Adrenal gland (tissue), 12 donors: ENCODE measurements around the gene ALOX15B. TPM values are rescaled to one million over a fixed set of nuclear protein-coding genes. Genes with fewer than 3 reads are reported as not detected.

Experiments used
- DNase-seq, 7 donors: peaks; one replicate each; pipeline ENCODE4 v3.0.0-alpha.2; 2019 to 2020
- H3K27ac ChIP-seq, 5 donors: fragments of 200-600 bp; sonication (generic) in 4 of 5; 1 replicate in 3 of 5; 2 replicates in 2 of 5; pipeline versions ENCODE4 v1.5.1 to v1.8.0; 2016 to 2020; ENCODE audit warnings: mild to moderate bottlenecking in 1 of 5
- H3K27me3 ChIP-seq: fragments of 200-600 bp; 2 replicates; pipeline ENCODE4 v1.8.0; 2021
- H3K36me3 ChIP-seq, 2 donors: fragments of 200-600 bp; replicated peaks in 1 of 2; 1 replicate in 1 of 2; 2 replicates in 1 of 2; pipeline versions ENCODE4 v1.5.1 to v1.8.0; 2018 to 2022
- H3K4me1 ChIP-seq, 2 donors: fragments of 200-600 bp; replicated peaks in 1 of 2; 1 replicate in 1 of 2; 2 replicates in 1 of 2; pipeline versions ENCODE4 v1.5.1 to v1.8.0; 2018 to 2021
- H3K4me3 ChIP-seq, 4 donors: fragments of 200-600 bp; sonication (generic) in 3 of 4; one replicate each; pipeline ENCODE4 v1.5.1; 2016 to 2018
- H3K9me3 ChIP-seq, 3 donors: fragments of 200-600 bp; sonication (generic) in 1 of 3; replicated peaks in 1 of 3; 1 replicate in 2 of 3; 2 replicates in 1 of 3; pipeline versions ENCODE4 v1.5.1 to v1.8.0; 2016 to 2021
- POLR2A ChIP-seq, 2 donors: fragments of 450-650 bp; IDR thresholded peaks; one replicate each; pipeline ENCODE4 v1.6.1; 2017; ENCODE audit warnings: antibody characterized with exemption in 2 of 2, mild to moderate bottlenecking in 2 of 2, moderate library complexity in 1 of 2
- WGBS, 4 donors: extraction: QIAGEN DNeasy Blood & Tissue Kit in 2 of 4; methylation state at CpG; one replicate each; pipeline versions ENCODE4 v1.1.5 to v1.1.7; 2013 to 2017; 5-methylcytosine and 5-hydroxymethylcytosine counted together
- intact Hi-C, 2 donors: fragments of 100-400 bp; cut with DNase I; formaldehyde crosslinking; loops; one replicate each; pipeline versions ENCODE4 v1.14.1 to v1.15.0; 2022 to 2023
- polyA plus RNA-seq, 3 donors: library from polyadenylated mRNA; stranded (reverse); fragments of 200-250 nt in 2 of 3; fragments of 350-450 nt in 1 of 3; fragmentation: Illumina TruSeq in 1 of 3; extraction: RNeasy Lipid Tissue Mini Kit (QIAGEN cat#74804) in 1 of 3; gene quantifications; one replicate each; pipeline ENCODE4 v1.2.3, GENCODE V29; 2013 to 2014
- total RNA-seq, 9 donors: library from RNA; depleted of rRNA in 4 of 9; stranded (reverse); fragments of >200 nt in 4 of 9; fragments of 120-200 nt in 1 of 9; fragmentation: NEBNext Ultra II Directional in 1 of 9; extraction: Animal tissue kit (Norgen Biotek cat#: 25700) in 1 of 9; gene quantifications; one replicate each; pipeline versions ENCODE4 v1.1.0 to v1.2.4, GENCODE V29; 2013 to 2023
- TF ChIP-seq, protein P1 (sequence below), 6 experiments: fragments of 450-650 bp in 4 of 6; fragments of 200-600 bp in 2 of 6; sonication (generic) in 1 of 6; IDR thresholded peaks; 1 replicate in 5 of 6; 2 replicates in 1 of 6; pipeline versions ENCODE4 v1.5.1 to v1.8.0; 2016 to 2021; ENCODE audit warnings: antibody characterized with exemption in 6 of 6, mild to moderate bottlenecking in 2 of 6, moderate library complexity in 1 of 6
- donor health status: healthy with polysubstance abuse.
- donor health status: Bipolar disorder and iron deficiency.
- donor health status: DM: yes; HTN: yes; CAD: no.
- donor health status: DM: no; HTN: no; CAD: no.
- donor health status: DM: no; HTN: no; CAD: no.
- donor health status: DM: yes; HTN: yes; CAD: no.

Gene ALOX15B
- total and polyA plus RNA-seq, 12 donors, result 1.1 to 9.8 (median 3.9) TPM; not detected in 1

DNA sequence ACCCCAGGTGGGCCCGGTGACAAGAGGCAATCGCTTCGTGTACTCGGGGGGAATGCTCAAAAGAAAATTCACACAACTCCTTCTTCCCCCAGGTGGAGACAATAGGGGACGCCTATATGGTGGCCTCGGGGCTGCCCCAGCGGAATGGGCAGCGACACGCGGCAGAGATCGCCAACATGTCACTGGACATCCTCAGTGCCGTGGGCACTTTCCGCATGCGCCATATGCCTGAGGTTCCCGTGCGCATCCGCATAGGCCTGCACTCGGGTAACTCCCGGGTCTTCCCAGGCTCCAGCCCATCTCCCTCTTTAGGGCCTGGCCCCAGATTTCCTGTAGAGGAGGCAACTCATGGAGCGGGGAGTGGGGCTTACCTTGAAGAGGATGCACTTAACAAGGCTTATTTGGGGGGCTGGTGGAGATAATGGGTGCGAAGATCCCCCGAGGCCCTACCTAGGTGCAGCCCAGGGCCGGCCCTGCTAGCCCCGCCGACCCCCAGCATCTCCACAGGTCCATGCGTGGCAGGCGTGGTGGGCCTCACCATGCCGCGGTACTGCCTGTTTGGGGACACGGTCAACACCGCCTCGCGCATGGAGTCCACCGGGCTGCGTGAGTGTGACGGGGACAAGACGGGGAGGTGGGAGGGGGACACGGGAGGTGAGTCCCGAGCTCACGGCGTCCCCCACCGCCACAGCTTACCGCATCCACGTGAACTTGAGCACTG is 23.5 kb upstream of the ALOX15B start:
- 59 to 81% (median 66%) methylated on average over 18 to 44 of the region's 44 CpGs for WGBS, 4 donors
- DNase-seq, result no peak
- H3K36me3 ChIP-seq, result no peaks in the 10 kb centered on the region
- peak overlapping the region in 1 of 4 donors; percentile 27 for H3K4me3 ChIP-seq
- H3K4me1 ChIP-seq, result peaks cover 12 to 16% of the 10 kb centered on the region in 2 donors
- no peak for TF ChIP-seq POLR2A (IDR thresholded peaks at IDR 0.05)
- TF ChIP-seq, protein P1, sequence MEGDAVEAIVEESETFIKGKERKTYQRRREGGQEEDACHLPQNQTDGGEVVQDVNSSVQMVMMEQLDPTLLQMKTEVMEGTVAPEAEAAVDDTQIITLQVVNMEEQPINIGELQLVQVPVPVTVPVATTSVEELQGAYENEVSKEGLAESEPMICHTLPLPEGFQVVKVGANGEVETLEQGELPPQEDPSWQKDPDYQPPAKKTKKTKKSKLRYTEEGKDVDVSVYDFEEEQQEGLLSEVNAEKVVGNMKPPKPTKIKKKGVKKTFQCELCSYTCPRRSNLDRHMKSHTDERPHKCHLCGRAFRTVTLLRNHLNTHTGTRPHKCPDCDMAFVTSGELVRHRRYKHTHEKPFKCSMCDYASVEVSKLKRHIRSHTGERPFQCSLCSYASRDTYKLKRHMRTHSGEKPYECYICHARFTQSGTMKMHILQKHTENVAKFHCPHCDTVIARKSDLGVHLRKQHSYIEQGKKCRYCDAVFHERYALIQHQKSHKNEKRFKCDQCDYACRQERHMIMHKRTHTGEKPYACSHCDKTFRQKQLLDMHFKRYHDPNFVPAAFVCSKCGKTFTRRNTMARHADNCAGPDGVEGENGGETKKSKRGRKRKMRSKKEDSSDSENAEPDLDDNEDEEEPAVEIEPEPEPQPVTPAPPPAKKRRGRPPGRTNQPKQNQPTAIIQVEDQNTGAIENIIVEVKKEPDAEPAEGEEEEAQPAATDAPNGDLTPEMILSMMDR (IDR thresholded peaks at IDR 0.05), result no peak
- intact Hi-C loops, result no loop called here
- H3K27ac ChIP-seq, result no peak overlapping the region
- no peaks in the 10 kb centered on the region for H3K9me3 ChIP-seq
- peaks cover 26% of the 10 kb centered on the region for H3K27me3 ChIP-seq

DNA sequence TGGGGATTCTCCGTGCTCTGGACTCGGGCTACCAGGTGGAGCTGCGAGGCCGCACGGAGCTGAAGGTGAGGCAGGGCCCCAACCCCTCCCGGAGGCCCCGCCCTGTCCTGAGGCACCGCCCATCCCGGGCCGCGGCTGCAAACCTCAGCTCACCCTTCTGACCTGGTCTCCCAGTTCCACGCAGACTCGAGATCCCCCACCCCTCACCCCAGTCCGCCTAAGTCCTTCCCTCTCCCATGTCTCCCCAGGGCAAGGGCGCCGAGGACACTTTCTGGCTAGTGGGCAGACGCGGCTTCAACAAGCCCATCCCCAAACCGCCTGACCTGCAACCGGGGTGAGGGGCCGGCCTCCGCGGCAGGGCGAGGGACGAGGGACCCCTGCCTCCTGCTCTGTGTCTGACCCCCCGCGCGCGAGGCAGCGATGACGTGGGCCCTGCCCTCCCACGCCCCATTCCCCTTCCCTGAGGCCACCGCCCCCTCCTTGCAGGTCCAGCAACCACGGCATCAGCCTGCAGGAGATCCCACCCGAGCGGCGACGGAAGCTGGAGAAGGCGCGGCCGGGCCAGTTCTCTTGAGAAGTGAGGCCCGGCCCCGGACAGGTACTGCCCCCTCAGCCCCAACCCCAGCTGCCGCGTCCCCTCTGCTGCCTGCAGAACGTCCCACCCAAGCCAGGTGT is 22.8 kb upstream of the ALOX15B start:
- 2 to 3% (median 3%) methylated on average over 8 to 46 of the region's 46 CpGs; no CpG with 5 or more reads in 1 of the 4 donors for WGBS, 4 donors
- Histone ChIP-seq H3K36me3 (no peaks in the 10 kb centered on the region), H3K4me1 (peaks cover 12 to 16% of the 10 kb centered on the region in 2 donors), H3K27me3 (peaks cover 26% of the 10 kb centered on the region), H3K4me3 (peak overlapping the region in 2 of 4 donors; percentile 1 to 27), H3K9me3 (no peaks in the 10 kb centered on the region), H3K27ac (no peak overlapping the region)
- TF ChIP-seq, protein P1 (IDR thresholded peaks at IDR 0.05), result no peak
- no peak for TF ChIP-seq POLR2A (IDR thresholded peaks at IDR 0.05)
- intact Hi-C loops, result no loop called here
- DNase-seq, result no peak

DNA sequence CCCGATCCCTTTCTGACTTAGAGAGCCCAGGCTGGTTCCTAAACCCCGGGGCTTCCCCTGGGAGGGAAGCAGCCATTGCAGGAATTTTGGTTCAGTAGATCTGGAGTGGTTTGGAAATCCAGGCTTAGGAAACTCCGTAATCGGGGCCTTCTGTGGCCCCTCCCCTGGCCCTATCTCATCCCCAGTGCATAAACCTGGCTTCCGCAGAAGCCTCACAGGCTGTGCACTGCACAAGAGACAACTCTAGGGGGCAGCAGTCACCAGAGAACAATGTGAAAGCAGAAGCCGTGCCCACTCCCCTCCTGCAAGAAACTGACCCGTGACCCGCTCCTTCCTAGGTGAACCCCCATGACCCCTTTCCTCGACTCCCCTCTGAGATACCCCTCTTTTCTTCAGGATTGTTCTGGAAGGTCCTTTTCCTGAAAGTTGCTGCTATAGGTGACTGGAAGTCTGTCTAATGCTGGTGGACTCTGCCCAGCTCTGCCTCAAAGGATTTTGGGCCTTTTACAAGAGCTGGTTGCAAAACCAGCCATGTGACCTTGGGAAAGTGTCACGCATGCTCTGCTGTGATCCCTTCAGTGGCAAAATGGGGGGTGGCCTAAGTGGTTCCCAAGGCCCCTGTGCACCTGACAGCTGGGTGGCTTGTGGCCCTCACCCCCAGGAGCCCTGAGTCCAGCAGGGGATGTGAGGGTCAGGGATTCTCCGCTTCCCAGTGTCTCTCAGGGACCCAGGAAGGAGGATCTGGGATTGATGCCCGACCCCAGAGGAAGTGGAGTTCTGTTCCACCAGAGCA is 22.0 kb upstream of the ALOX15B start:
- intact Hi-C loops, result no loop called here
- peak; percentile 49 to 72 (median 64) for DNase-seq

More for the DNA sequence above, 22.0 kb upstream of the ALOX15B start:
- Histone ChIP-seq H3K36me3 (no peaks in the 10 kb centered on the region), H3K9me3 (no peaks in the 10 kb centered on the region), H3K27me3 (peaks cover 26% of the 10 kb centered on the region), H3K27ac (peak overlapping the region in 1 of 5 donors; percentile 45), H3K4me1 (peaks cover 12 to 16% of the 10 kb centered on the region in 2 donors), H3K4me3 (peak overlapping the region in 2 of 4 donors; percentile 1 to 27)
- TF ChIP-seq POLR2A (IDR thresholded peaks at IDR 0.05), result no peak
- TF ChIP-seq, protein P1 (IDR thresholded peaks at IDR 0.05), result peak; percentile 21 to 58 (median 50)
- 29 to 44% (median 35%) methylated on average over 7 to 12 of the region's 12 CpGs for WGBS, 4 donors
